ENCODE data around the gene GRM6.

Gene GRM6

GRCh38 chr5:178994580-178995340 lies at the start of gene GRM6:
GRM6 (minus strand) TSS chr5:178995320; CDS start chr5:178994944, 376 bp downstream.
- DNase-seq, result no peak

- no peak for DNase-seq
Observed at GRCh38 chr5:179044765-179045164, 49.6 kb upstream of the GRM6 start.

GRCh38 chr5:179033004-179033580 lies 38.0 kb upstream of the GRM6 start:
- DNase-seq, result no peak

GRCh38 chr5:179023528-179024189 lies 28.5 kb upstream of the GRM6 start, which contains the start of gene ZNF879:
ZNF879 (plus strand) TSS chr5:179023804; CDS start chr5:179025005, 1,201 bp downstream.
- DNase-seq, result peak; percentile 94

- no peak for DNase-seq
Observed at GRCh38 chr5:179008667-179009066, 13.5 kb upstream of the GRM6 start.

- no peak for DNase-seq
Observed at GRCh38 chr5:179006564-179006963, 11.4 kb upstream of the GRM6 start.

GRCh38 chr5:178998441-178998840 lies 3.3 kb upstream of the GRM6 start:
- no peak for DNase-seq

- no peak for DNase-seq
Observed at GRCh38 chr5:178997191-178997590, 2.1 kb upstream of the GRM6 start.

GRCh38 chr5:178996156-178996555 lies 1.0 kb upstream of the GRM6 start:
- no peak for DNase-seq

- DNase-seq, result no peak
Observed at GRCh38 chr5:178995341-178995690, 196 bp upstream of the GRM6 start.

- DNase-seq, result no peak
Observed at GRCh38 chr5:178993955-178994579, 1.1 kb downstream of the GRM6 start.

- DNase-seq, result no peak
Observed at GRCh38 chr5:178993236-178993765, 1.8 kb downstream of the GRM6 start.

GRCh38 chr5:178992291-178992895 lies 2.7 kb downstream of the GRM6 start:
- no peak for DNase-seq

- DNase-seq, result no peak
Observed at GRCh38 chr5:178991190-178992145, 3.7 kb downstream of the GRM6 start.

- no peak for DNase-seq
Observed at GRCh38 chr5:178990491-178990890, 4.6 kb downstream of the GRM6 start.

- DNase-seq, result no peak
Observed at GRCh38 chr5:178989311-178989710, 5.8 kb downstream of the GRM6 start.

GRCh38 chr5:178988436-178989220 lies 6.5 kb downstream of the GRM6 start:
- no peak for DNase-seq

- DNase-seq, result no peak
Observed at GRCh38 chr5:178986326-178986960, 8.7 kb downstream of the GRM6 start.

GRCh38 chr5:178984145-178985072 lies 10.7 kb downstream of the GRM6 start:
- no peak for DNase-seq

Data from hematopoietic multipotent progenitor cell treated with erythropoietin and hydrocortisone succinate and interleukin-3 and kit ligand, for 6 days (in vitro differentiated cells).